ENCODE measurements around the gene MAP4K2. TPM values are rescaled to one million over a fixed set of nuclear protein-coding genes. Genes with fewer than 3 reads are reported as not detected.

Gene MAP4K2
- total and polyA plus RNA-seq, 2 of the 8 experiments (the other 6 are each of a cell fraction or from before 2014, with no cell fraction given): 20.1 to 20.7 TPM

DNA sequence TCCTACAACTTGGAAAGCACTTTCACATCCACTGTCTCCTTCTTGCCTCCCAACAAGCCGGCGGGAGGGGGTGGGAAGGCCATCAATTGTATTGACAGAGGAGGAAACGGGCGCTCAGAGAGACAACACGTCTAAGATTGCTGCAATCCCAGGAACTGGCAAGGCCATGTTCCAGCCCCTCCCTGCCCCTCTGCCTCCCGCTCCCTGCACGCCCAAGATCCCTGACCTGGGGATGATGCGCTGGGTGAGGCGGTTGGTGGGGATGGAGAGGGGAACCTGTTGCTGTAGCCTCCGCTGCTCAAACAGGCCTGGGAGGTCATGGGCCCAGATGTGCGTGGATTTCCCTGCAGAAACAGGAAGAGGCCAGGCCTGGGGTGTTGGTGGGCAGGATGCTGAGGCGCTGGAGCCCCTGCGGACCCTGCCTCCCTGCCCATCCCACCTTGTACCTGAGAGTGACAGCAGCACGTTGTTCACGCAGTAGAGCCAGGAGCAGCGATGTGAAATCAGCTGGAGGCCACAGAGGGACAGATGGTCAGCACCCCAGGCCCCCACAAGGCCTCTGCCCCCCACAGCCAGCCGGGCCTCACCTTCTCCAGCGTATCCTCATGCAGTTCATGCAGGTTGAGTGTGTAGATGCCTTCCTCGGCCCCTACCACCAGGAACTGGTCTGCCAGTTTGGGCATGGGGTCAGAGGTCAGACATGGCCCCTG, 6.8 kb downstream of the MAP4K2 start (continued):
- TF ChIP-seq, protein P1, sequence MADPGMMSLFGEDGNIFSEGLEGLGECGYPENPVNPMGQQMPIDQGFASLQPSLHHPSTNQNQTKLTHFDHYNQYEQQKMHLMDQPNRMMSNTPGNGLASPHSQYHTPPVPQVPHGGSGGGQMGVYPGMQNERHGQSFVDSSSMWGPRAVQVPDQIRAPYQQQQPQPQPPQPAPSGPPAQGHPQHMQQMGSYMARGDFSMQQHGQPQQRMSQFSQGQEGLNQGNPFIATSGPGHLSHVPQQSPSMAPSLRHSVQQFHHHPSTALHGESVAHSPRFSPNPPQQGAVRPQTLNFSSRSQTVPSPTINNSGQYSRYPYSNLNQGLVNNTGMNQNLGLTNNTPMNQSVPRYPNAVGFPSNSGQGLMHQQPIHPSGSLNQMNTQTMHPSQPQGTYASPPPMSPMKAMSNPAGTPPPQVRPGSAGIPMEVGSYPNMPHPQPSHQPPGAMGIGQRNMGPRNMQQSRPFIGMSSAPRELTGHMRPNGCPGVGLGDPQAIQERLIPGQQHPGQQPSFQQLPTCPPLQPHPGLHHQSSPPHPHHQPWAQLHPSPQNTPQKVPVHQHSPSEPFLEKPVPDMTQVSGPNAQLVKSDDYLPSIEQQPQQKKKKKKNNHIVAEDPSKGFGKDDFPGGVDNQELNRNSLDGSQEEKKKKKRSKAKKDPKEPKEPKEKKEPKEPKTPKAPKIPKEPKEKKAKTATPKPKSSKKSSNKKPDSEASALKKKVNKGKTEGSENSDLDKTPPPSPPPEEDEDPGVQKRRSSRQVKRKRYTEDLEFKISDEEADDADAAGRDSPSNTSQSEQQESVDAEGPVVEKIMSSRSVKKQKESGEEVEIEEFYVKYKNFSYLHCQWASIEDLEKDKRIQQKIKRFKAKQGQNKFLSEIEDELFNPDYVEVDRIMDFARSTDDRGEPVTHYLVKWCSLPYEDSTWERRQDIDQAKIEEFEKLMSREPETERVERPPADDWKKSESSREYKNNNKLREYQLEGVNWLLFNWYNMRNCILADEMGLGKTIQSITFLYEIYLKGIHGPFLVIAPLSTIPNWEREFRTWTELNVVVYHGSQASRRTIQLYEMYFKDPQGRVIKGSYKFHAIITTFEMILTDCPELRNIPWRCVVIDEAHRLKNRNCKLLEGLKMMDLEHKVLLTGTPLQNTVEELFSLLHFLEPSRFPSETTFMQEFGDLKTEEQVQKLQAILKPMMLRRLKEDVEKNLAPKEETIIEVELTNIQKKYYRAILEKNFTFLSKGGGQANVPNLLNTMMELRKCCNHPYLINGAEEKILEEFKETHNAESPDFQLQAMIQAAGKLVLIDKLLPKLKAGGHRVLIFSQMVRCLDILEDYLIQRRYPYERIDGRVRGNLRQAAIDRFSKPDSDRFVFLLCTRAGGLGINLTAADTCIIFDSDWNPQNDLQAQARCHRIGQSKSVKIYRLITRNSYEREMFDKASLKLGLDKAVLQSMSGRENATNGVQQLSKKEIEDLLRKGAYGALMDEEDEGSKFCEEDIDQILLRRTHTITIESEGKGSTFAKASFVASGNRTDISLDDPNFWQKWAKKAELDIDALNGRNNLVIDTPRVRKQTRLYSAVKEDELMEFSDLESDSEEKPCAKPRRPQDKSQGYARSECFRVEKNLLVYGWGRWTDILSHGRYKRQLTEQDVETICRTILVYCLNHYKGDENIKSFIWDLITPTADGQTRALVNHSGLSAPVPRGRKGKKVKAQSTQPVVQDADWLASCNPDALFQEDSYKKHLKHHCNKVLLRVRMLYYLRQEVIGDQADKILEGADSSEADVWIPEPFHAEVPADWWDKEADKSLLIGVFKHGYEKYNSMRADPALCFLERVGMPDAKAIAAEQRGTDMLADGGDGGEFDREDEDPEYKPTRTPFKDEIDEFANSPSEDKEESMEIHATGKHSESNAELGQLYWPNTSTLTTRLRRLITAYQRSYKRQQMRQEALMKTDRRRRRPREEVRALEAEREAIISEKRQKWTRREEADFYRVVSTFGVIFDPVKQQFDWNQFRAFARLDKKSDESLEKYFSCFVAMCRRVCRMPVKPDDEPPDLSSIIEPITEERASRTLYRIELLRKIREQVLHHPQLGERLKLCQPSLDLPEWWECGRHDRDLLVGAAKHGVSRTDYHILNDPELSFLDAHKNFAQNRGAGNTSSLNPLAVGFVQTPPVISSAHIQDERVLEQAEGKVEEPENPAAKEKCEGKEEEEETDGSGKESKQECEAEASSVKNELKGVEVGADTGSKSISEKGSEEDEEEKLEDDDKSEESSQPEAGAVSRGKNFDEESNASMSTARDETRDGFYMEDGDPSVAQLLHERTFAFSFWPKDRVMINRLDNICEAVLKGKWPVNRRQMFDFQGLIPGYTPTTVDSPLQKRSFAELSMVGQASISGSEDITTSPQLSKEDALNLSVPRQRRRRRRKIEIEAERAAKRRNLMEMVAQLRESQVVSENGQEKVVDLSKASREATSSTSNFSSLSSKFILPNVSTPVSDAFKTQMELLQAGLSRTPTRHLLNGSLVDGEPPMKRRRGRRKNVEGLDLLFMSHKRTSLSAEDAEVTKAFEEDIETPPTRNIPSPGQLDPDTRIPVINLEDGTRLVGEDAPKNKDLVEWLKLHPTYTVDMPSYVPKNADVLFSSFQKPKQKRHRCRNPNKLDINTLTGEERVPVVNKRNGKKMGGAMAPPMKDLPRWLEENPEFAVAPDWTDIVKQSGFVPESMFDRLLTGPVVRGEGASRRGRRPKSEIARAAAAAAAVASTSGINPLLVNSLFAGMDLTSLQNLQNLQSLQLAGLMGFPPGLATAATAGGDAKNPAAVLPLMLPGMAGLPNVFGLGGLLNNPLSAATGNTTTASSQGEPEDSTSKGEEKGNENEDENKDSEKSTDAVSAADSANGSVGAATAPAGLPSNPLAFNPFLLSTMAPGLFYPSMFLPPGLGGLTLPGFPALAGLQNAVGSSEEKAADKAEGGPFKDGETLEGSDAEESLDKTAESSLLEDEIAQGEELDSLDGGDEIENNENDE (IDR thresholded peaks at IDR 0.05; ENCODE audit: insufficient replicate concordance, low read length): no peak
- TF ChIP-seq SIN3A (conservative IDR thresholded peaks at IDR 0.05 in 1 of 2, IDR thresholded peaks at IDR 0.05 in 1 of 2; ENCODE audit: low read depth in 1 of 2, low read length in 2 of 2): no peak
- no peak for TF ChIP-seq FOSL1 (IDR thresholded peaks at IDR 0.05; ENCODE audit: insufficient read depth, low read depth, low read length)
- TF ChIP-seq NANOG (IDR thresholded peaks at IDR 0.05; ENCODE audit: insufficient read depth, low read depth, low read length, poor library complexity, severe bottlenecking): no peak
- no peak for TF ChIP-seq EP300 (IDR thresholded peaks at IDR 0.05; ENCODE audit: borderline replicate concordance in 1 of 2, low read depth in 2 of 2, low read length in 2 of 2)
- TF ChIP-seq TAF7 (optimal IDR thresholded peaks at IDR 0.05; ENCODE audit: borderline replicate concordance, low read depth, low read length): no peak
- no peak for TF ChIP-seq RNF2 (IDR thresholded peaks at IDR 0.05; ENCODE audit: borderline replicate concordance, low read depth, low read length, missing control alignments, poor library complexity, severe bottlenecking)
- TF ChIP-seq CHD2 (IDR thresholded peaks at IDR 0.05; ENCODE audit: low read length): no peak
- no peak for TF ChIP-seq CBX5 (IDR thresholded peaks at IDR 0.05; ENCODE audit: low read depth, low read length)

Data from H1 (cell line).